ELR (cell line): ENCODE results near the gene PMEPA1.

Experiments
- DNase-seq: peaks from one replicate; pipeline ENCODE4 v3.0.0-alpha.2; 2015; ENCODE audit warnings: low read depth

The PMEPA1 gene

GRCh38 chr20:57709823-57710799 is at the start of gene PMEPA1:
Gene PMEPA1 (minus strand): TSS chr20:57710015. CDS start chr20:57709582, 433 bp downstream.
- peak; percentile 90 for DNase-seq

- no peak for DNase-seq
Measured at GRCh38 chr20:57757767-57758166, 48.0 kb upstream of the PMEPA1 start.

- DNase-seq = no peak
Measured at GRCh38 chr20:57756921-57757320, 47.1 kb upstream of the PMEPA1 start.

GRCh38 chr20:57756213-57756612 is 46.4 kb upstream of the PMEPA1 start:
- no peak for DNase-seq

- DNase-seq = no peak
Measured at GRCh38 chr20:57755609-57756008, 45.8 kb upstream of the PMEPA1 start.

- DNase-seq = no peak
Measured at GRCh38 chr20:57754190-57754589, 44.4 kb upstream of the PMEPA1 start.

- no peak for DNase-seq
Measured at GRCh38 chr20:57753332-57754164, 43.7 kb upstream of the PMEPA1 start.

- DNase-seq = no peak
Measured at GRCh38 chr20:57751411-57751810, 41.6 kb upstream of the PMEPA1 start.

- DNase-seq = no peak
Measured at GRCh38 chr20:57749869-57750268, 40.1 kb upstream of the PMEPA1 start.

- no peak for DNase-seq
Measured at GRCh38 chr20:57749131-57749690, 39.4 kb upstream of the PMEPA1 start.

GRCh38 chr20:57748601-57749130 is 38.9 kb upstream of the PMEPA1 start:
- DNase-seq = peak; percentile 77

GRCh38 chr20:57747861-57748481 is 38.2 kb upstream of the PMEPA1 start:
- DNase-seq = no peak

GRCh38 chr20:57746832-57747404 is 37.1 kb upstream of the PMEPA1 start:
- DNase-seq = no peak

GRCh38 chr20:57746201-57746600 is 36.4 kb upstream of the PMEPA1 start:
- DNase-seq = no peak

- no peak for DNase-seq
Measured at GRCh38 chr20:57744206-57744605, 34.4 kb upstream of the PMEPA1 start.

GRCh38 chr20:57743450-57744095 is 33.8 kb upstream of the PMEPA1 start:
- DNase-seq = no peak

GRCh38 chr20:57742507-57743181 is 32.8 kb upstream of the PMEPA1 start:
- DNase-seq = no peak

GRCh38 chr20:57738484-57738883 is 28.7 kb upstream of the PMEPA1 start:
- DNase-seq = no peak

GRCh38 chr20:57738053-57738452 is 28.2 kb upstream of the PMEPA1 start:
- no peak for DNase-seq

- DNase-seq = no peak
Measured at GRCh38 chr20:57737349-57737748, 27.5 kb upstream of the PMEPA1 start.
